Activated naive CD8-positive, alpha-beta T cell treated with anti-CD3 and anti-CD28 coated beads for 36 hours (primary cell): Measurements from ENCODE around the gene EXOC4. TPM values are rescaled to one million over a fixed set of nuclear protein-coding genes. Genes with fewer than 3 reads are reported as not detected.

Experiments
- DNase-seq: peaks from one replicate; pipeline ENCODE4 v3.0.0; 2021
- H3K27ac Mint-ChIP-seq: one replicate; pipeline ENCODE4 v1.8.0; 2022; ENCODE audit warnings: mild to moderate bottlenecking, moderate library complexity, mixed read lengths
- H3K27me3 Mint-ChIP-seq: one replicate; pipeline ENCODE4 v1.8.0; 2022; ENCODE audit warnings: mild to moderate bottlenecking, mixed read lengths
- H3K36me3 Mint-ChIP-seq: one replicate; pipeline ENCODE4 v1.8.0; 2021; ENCODE audit warnings: mild to moderate bottlenecking, mixed read lengths
- H3K4me1 Mint-ChIP-seq: one replicate; pipeline ENCODE4 v1.8.0; 2021; ENCODE audit warnings: mixed read lengths
- H3K4me3 Mint-ChIP-seq: one replicate; pipeline ENCODE4 v1.8.0; 2022; ENCODE audit warnings: mild to moderate bottlenecking, moderate library complexity, mixed read lengths
- H3K9me3 Mint-ChIP-seq: one replicate; pipeline ENCODE4 v1.8.0; 2022; ENCODE audit warnings: mixed read lengths
- total RNA-seq, 2 experiments: library from RNA; stranded (reverse); gene quantifications; one replicate each; pipeline ENCODE4 v1.2.3, GENCODE V29; 2021

EXOC4 gene
- total RNA-seq, 2 experiments from 2014 or later: 41.7 to 45.7 TPM

DNA sequence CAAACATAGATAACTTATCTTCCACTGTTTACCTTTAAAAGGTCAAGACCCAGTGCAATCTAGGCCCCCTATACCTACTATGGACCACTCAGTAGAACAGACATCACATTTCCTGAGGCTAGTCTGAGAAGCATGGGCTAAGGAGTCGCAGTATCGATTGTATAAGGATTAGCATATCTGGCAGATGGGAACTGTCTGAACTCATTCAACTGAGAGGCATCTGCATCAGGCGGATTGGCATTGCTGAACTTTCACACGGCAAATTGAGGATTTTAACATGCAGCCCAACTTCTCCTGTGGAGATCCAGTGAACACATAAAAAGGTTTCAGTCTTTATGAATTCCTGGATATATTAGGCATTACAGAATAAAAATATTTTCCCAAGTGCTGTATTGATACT lies 785.1 kb downstream of the EXOC4 start:
- peaks cover 8% of the 10 kb centered on the region for H3K36me3 Mint-ChIP-seq
- H3K9me3 Mint-ChIP-seq: no peaks in the 10 kb centered on the region
- H3K27ac Mint-ChIP-seq: no peak overlapping the region
- no peaks in the 10 kb centered on the region for H3K4me1 Mint-ChIP-seq
- no peak overlapping the region for H3K4me3 Mint-ChIP-seq
- no peaks in the 10 kb centered on the region for H3K27me3 Mint-ChIP-seq
- no peak for DNase-seq

DNA sequence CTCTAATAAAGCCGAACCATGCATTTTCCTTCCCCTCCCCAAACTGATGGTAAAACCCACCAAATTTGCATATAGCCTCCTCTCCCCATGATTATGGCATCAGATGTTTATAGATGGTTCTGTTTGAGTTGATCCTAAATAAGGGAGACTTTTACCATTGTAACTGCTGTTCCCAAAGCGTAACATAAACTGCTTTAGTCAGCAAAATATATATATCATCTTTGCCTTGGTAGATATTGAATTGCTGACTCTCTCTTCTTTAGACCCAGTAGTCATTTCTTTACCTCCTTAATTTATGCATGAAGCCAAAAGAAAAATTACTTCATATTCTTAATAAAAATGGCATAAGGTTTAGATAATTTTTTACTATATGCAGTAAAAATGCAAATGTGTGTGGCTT lies 788.1 kb downstream of the EXOC4 start:
- DNase-seq: no peak
- no peaks in the 10 kb centered on the region for H3K4me1 Mint-ChIP-seq

DNA sequence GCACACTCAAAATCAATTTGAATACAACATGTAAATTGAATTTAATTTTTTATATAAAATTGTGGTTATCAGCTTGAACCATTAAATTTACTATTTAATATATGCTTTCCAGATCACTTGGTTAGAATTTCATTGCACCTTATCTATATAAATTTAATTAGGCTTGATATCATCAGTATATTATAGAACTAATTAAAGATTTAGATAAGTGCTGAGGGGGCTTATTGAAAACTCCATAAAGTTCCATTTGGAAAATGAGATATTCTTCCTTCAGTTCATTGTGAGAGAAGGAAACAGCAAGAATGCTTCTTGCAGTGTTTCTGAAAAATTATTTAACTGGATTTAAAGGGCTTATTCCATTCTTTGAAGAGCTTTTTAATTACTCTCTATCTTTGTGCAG lies 788.6 kb downstream of the EXOC4 start:
- Mint-ChIP-seq H3K27ac (no peak overlapping the region), H3K9me3 (no peaks in the 10 kb centered on the region), H3K36me3 (peaks cover 5% of the 10 kb centered on the region), H3K4me3 (no peak overlapping the region), H3K4me1 (no peaks in the 10 kb centered on the region), H3K27me3 (no peaks in the 10 kb centered on the region)
- DNase-seq: no peak

More for the DNA sequence above, 788.1 kb downstream of the EXOC4 start:
- H3K27me3 Mint-ChIP-seq: no peaks in the 10 kb centered on the region
- no peaks in the 10 kb centered on the region for H3K9me3 Mint-ChIP-seq
- no peak overlapping the region for H3K4me3 Mint-ChIP-seq
- H3K27ac Mint-ChIP-seq: no peak overlapping the region
- peaks cover 9% of the 10 kb centered on the region for H3K36me3 Mint-ChIP-seq

DNA sequence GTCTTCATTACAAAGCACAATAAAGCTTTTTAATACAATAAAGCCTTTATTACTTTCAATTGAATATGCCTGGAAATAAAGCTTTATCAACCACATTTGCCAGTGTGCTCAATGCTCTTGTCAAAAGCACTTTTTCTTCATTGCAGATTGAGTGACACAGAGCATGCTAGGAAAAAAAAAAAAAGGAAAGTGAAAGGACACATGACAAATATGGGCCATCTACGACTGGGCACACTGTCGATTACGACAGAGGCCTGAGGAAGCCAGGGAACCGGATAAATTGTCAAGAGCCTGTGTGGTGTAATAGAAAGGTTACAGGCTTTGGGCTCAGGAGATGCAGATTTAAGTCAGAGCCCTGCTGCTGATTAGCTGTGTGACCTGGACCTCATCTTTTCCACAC lies 789.4 kb downstream of the EXOC4 start:
- peaks cover 6% of the 10 kb centered on the region for H3K36me3 Mint-ChIP-seq
- H3K4me1 Mint-ChIP-seq: no peaks in the 10 kb centered on the region
- H3K27ac Mint-ChIP-seq: no peak overlapping the region
- no peak for DNase-seq
- H3K9me3 Mint-ChIP-seq: no peaks in the 10 kb centered on the region
- no peaks in the 10 kb centered on the region for H3K27me3 Mint-ChIP-seq
- no peak overlapping the region for H3K4me3 Mint-ChIP-seq

DNA sequence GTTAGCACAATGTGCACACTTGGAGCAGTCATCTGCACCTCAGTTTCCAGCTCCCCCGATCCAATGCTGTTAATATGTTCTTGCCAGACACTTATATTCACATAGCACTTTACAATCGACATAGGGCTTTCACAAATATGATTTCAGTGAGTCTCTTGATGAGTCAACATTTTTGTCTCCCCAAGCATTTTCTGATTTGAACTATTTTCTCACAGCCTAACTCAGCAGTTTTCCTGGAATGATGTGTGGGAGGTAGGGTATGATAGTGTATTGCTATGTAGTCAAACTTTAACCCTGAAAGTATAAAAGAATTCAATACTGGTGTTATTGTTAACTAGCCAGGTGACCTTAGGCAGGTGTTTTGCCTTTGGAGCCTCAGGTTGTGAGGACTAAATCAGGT lies 791.8 kb downstream of the EXOC4 start:
- peaks cover 13% of the 10 kb centered on the region for H3K36me3 Mint-ChIP-seq
- no peak for DNase-seq
- H3K27me3 Mint-ChIP-seq: no peaks in the 10 kb centered on the region
- no peak overlapping the region for H3K27ac Mint-ChIP-seq
- H3K4me1 Mint-ChIP-seq: no peaks in the 10 kb centered on the region
- no peak overlapping the region for H3K4me3 Mint-ChIP-seq
- H3K9me3 Mint-ChIP-seq: no peaks in the 10 kb centered on the region

DNA sequence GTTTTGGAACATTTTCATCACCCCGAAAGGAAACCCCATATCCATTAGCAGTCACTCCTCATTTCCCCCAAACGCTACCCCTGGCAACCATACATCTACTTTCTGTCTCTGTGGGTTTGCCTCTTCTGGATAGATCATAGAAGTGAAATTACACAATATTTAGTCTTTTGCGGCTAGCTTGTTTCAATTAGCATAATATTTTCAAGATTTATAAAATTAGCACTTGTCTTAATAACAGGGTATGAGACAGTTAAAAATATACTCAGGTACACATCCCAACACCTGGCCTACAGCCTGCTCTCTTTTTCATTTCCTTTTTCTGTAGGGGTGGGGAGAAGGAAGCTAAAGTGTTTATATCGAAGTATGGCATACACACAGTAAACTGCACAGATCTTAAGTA lies 792.8 kb downstream of the EXOC4 start:
- H3K36me3 Mint-ChIP-seq: peaks cover 13% of the 10 kb centered on the region
- DNase-seq: no peak
- H3K27me3 Mint-ChIP-seq: no peaks in the 10 kb centered on the region
- no peaks in the 10 kb centered on the region for H3K9me3 Mint-ChIP-seq
- no peak overlapping the region for H3K27ac Mint-ChIP-seq
- H3K4me3 Mint-ChIP-seq: no peak overlapping the region
- no peaks in the 10 kb centered on the region for H3K4me1 Mint-ChIP-seq

DNA sequence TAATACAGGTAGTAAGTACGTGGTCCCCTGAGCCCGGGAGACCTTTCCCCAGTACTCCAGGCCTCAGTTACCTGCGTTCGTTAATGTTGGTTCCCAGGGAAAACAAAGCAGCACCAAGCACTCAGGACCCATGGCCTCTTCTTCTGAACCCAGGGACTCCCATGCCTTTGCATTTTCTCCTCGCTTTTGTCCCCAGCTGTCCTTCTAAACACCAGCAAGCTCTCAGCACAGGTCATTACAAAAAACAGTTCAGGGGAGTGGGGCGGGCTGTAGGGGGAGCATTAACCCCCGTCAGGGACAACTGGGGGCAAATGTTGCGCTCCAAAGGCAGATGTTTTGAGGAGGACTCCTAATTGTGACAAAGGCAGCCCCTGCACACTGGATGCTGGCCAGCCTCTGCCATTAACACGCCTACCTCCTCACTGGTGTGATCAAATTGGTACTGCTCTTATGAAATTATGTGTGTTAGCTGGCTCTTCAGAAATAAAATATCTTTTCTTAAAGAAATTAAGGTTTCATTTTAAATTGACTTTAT lies 793.8 kb downstream of the EXOC4 start:
- H3K9me3 Mint-ChIP-seq: no peaks in the 10 kb centered on the region
- no peak overlapping the region for H3K4me3 Mint-ChIP-seq
- H3K27me3 Mint-ChIP-seq: no peaks in the 10 kb centered on the region

DNA sequence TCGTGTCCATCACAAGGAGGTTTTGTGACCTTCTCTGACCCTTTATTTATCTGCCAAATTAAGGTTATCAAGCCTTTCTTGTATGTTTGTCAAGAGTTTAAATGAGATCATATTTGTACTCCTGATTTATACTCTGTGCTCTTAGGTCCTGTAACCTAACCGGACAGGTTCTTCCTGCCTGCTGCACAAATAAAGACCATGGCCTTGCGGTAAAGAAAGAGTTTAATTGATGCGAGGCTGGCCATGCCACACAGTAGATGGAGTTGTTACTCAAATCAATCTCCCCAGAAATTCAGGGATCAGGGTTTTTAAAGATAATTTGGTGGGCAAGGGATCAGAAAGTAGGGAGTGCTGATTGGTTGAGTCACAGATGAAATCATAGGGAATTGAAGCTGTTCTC lies 794.8 kb downstream of the EXOC4 start:
- Mint-ChIP-seq H3K36me3 (peaks cover 15% of the 10 kb centered on the region), H3K4me3 (no peak overlapping the region), H3K27ac (no peak overlapping the region), H3K4me1 (no peaks in the 10 kb centered on the region), H3K27me3 (no peaks in the 10 kb centered on the region), H3K9me3 (no peaks in the 10 kb centered on the region)
- no peak for DNase-seq

More for the DNA sequence above, 793.8 kb downstream of the EXOC4 start:
- H3K27ac Mint-ChIP-seq: no peak overlapping the region
- H3K36me3 Mint-ChIP-seq: peaks cover 15% of the 10 kb centered on the region
- no peaks in the 10 kb centered on the region for H3K4me1 Mint-ChIP-seq
- no peak for DNase-seq

DNA sequence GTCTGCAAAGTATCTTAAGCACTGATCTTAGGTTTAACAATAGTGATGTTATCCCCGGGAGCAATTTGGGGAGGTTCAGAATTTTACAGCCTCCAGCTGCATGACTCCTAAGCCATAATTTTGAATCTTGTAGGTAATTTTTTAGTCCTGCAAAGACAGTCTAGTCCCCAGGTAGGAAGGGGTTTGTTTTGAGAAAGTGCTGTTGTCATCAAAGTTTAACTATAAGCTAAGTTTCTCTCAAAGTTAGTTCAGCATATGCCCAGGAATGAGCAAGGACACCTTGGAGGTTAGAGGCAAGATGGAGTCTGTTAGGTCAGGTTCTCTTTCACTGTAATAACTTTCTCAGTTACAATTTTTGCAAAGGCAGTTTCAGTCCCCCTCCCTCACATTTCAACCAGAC lies 795.3 kb downstream of the EXOC4 start:
- H3K36me3 Mint-ChIP-seq: peaks cover 15% of the 10 kb centered on the region
- no peaks in the 10 kb centered on the region for H3K27me3 Mint-ChIP-seq
- DNase-seq: no peak
- no peak overlapping the region for H3K27ac Mint-ChIP-seq
- no peaks in the 10 kb centered on the region for H3K9me3 Mint-ChIP-seq
- H3K4me1 Mint-ChIP-seq: no peaks in the 10 kb centered on the region
- H3K4me3 Mint-ChIP-seq: no peak overlapping the region

DNA sequence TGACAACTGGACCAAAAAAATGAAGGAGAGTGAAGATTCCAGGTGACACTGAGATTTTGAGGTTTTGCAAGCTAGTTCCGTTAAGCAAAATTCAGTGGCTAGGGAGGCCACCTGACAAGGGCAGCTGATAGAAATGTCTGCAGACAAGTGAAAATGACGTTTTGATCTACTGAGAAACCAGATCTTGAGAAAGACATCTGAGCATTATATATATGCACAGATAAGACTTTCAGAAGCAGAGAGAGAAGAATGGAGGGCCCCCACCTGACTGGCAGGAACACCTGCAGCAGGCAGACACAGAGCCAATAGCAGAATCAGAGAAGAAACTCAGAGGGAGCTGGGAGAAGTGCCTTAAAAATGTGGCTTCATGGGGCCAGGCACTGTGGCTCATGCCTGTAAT lies 798.1 kb downstream of the EXOC4 start:
- Mint-ChIP-seq H3K9me3 (no peaks in the 10 kb centered on the region), H3K27me3 (no peaks in the 10 kb centered on the region), H3K36me3 (peaks cover 12% of the 10 kb centered on the region), H3K27ac (no peak overlapping the region), H3K4me1 (no peaks in the 10 kb centered on the region), H3K4me3 (no peak overlapping the region)
- no peak for DNase-seq

DNA sequence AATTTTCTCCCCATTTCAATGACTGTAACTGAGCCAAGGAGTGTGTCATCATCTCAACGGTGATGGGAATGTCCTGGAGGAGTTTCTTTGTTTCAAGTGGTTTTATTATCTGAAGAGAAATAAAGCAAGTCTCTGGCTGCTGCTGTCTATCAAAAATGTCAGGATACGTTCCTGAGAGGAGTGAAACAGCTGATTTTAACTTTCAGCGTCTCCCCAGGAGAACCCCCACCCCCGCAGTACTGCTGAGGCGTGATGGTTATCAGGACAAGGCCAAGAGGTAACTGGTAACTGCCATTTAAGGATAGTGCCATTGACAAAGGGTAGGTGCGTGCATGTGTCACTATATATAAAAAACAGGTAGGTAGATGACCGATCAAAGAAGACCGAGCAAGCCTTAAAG lies 803.9 kb downstream of the EXOC4 start:
- Mint-ChIP-seq H3K9me3 (no peaks in the 10 kb centered on the region), H3K27me3 (no peaks in the 10 kb centered on the region), H3K4me3 (no peak overlapping the region), H3K4me1 (no peaks in the 10 kb centered on the region), H3K27ac (no peak overlapping the region), H3K36me3 (peaks cover 3% of the 10 kb centered on the region)
- DNase-seq: no peak

DNA sequence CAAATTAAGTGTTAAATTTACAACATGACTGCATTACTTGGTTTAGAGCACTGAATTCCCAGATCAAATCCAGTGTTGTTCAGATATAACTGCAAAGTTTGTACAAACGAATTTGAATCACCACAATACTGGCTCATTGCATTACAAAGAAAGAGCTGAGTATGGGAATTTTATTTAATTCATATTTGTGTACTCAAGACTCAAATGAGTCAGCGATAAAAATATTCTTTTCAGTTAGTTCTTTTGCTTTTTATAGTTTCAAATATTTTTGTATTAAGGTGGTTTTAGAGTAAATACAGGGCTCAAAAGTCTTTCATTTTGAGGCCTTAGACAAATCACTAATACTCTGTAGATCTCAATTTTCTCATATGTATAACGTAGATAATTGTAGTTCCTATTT lies 805.6 kb downstream of the EXOC4 start:
- Mint-ChIP-seq H3K27ac (no peak overlapping the region), H3K9me3 (no peaks in the 10 kb centered on the region), H3K4me1 (no peaks in the 10 kb centered on the region), H3K27me3 (no peaks in the 10 kb centered on the region), H3K36me3 (peaks cover 7% of the 10 kb centered on the region), H3K4me3 (no peak overlapping the region)
- no peak for DNase-seq

DNA sequence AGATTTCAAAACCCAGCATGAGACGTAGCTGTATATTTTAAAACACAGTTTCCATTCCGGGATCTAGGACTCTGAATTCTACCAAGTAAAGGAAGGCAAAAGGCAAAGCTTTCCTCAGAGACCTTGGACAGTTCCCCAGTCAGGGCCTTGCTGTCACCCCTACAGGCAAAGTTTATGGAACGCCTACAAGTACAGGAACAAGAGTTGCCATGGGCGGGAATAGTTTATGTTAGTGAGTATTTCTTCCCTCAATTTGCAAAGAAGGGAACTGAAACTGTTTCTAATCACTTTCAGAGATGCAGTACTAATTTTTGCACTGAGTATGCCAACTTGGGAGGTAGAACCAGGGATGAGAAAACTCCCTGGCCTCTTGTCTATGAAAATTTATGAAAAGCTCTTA lies 806.1 kb downstream of the EXOC4 start:
- H3K4me3 Mint-ChIP-seq: no peak overlapping the region
- no peaks in the 10 kb centered on the region for H3K9me3 Mint-ChIP-seq
- H3K27me3 Mint-ChIP-seq: no peaks in the 10 kb centered on the region

DNA sequence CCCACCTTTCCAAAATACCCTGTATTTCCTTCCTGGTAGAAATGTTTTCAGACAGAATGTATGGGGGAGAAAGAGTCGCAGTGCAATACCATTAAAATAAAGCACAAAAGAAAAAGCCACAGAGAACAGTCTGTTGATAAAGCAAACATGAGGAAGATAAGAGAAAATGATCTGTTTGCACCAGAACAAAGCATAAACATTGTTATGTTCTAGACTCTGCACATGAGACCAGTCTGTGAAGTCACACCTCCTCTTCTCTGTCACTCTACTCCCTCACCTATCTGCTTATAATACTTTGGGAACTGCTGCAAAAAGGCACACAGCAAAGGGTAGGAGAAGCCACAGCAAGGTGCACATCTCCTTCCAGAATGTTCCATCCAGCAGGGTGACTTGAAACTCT lies 807.0 kb downstream of the EXOC4 start:
- no peaks in the 10 kb centered on the region for H3K4me1 Mint-ChIP-seq
- no peaks in the 10 kb centered on the region for H3K9me3 Mint-ChIP-seq
- no peak overlapping the region for H3K4me3 Mint-ChIP-seq
- DNase-seq: no peak
- peaks cover 11% of the 10 kb centered on the region for H3K36me3 Mint-ChIP-seq
- H3K27ac Mint-ChIP-seq: no peak overlapping the region
- H3K27me3 Mint-ChIP-seq: no peaks in the 10 kb centered on the region

More for the DNA sequence above, 806.1 kb downstream of the EXOC4 start:
- H3K36me3 Mint-ChIP-seq: peaks cover 8% of the 10 kb centered on the region
- H3K4me1 Mint-ChIP-seq: no peaks in the 10 kb centered on the region
- DNase-seq: no peak
- H3K27ac Mint-ChIP-seq: no peak overlapping the region

DNA sequence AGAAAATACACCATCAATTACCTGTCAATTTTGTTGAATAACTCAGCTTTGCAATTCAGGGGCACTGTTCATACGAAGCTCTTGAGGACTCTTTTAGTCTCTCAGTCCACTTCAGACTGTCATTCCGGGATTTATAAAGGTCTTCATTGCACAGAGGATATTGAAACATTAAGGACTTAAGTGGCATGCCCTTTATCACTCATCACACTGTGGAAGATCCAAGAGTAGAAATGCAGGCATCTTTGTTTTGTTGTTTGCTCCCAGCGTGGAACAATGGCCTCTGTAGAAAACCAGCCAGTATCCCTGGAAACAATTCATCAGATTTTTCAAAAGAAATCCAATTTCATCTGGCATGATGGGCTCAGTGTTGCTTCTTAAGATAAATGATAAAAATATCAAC lies 808.0 kb downstream of the EXOC4 start:
- Mint-ChIP-seq H3K4me1 (no peaks in the 10 kb centered on the region), H3K9me3 (no peaks in the 10 kb centered on the region), H3K4me3 (no peak overlapping the region), H3K27ac (no peak overlapping the region), H3K27me3 (no peaks in the 10 kb centered on the region), H3K36me3 (peaks cover 19% of the 10 kb centered on the region)
- no peak for DNase-seq

DNA sequence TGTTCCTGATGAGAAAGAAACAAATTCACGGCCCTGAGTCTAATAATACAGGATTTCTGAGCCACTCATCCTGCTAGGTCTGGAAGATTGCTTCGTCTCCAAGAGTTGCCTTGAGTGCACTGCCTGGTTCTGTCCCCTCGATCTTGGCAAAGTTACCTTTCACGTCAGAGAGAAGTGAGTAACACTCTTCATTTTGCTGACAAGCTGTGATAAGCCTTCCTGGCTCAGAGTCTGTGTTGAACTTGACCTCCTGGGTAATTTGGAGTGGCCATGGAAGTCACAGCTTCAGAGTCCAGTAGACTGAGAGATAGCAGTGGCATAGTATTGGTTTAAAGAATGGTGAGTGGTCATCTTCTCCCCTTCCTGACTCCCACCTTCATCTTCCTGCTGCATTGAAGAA lies 809.6 kb downstream of the EXOC4 start:
- Mint-ChIP-seq H3K4me1 (no peaks in the 10 kb centered on the region), H3K27me3 (no peaks in the 10 kb centered on the region), H3K36me3 (peaks cover 24% of the 10 kb centered on the region), H3K27ac (no peak overlapping the region), H3K4me3 (no peak overlapping the region), H3K9me3 (no peaks in the 10 kb centered on the region)
- no peak for DNase-seq

DNA sequence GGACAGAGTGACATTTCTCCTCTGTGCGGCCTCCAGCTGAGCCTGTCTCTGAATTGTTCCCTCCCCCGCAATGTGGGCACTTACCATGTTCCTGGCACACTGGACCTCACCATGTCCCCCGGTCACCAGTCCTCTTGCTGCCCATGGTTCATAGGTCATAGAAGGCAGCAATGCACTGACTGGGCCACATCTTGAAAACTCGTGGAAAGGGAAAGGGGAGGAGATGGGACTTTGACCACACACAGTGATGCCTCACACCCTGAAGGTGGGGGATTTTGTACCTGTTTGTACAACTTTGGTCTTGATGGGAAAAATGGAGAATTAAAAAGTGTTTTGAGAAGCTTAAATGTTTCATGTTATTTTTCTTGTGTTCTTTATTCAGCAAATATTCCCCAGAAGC lies 812.5 kb downstream of the EXOC4 start:
- Mint-ChIP-seq H3K27me3 (no peaks in the 10 kb centered on the region), H3K36me3 (peaks cover 28% of the 10 kb centered on the region), H3K4me3 (no peak overlapping the region), H3K4me1 (no peaks in the 10 kb centered on the region), H3K9me3 (no peaks in the 10 kb centered on the region), H3K27ac (no peak overlapping the region)
- no peak for DNase-seq
